WERI-Rb-1 (cell line): ENCODE measurements around the gene FBLN1.

Experiments used
- DNase-seq: peaks from one replicate; pipeline ENCODE4 v3.0.0-alpha.2; 2020
- H3K27ac ChIP-seq: fragments of 250-450 bp; sonication (Bioruptor Pico); 2 replicates; pipeline ENCODE4 v1.5.1; 2020; ENCODE audit warnings: mild to moderate bottlenecking, moderate library complexity
- H3K27me3 ChIP-seq: fragments of 250-450 bp; sonication (Bioruptor Pico); 2 replicates; pipeline ENCODE4 v1.5.1; 2021; ENCODE audit warnings: mild to moderate bottlenecking, low read depth, moderate library complexity; ENCODE audit not compliant: insufficient read depth, severe bottlenecking
- H3K36me3 ChIP-seq: fragments of 250-450 bp; sonication (Bioruptor Pico); 2 replicates; pipeline ENCODE4 v1.5.1; 2020; ENCODE audit warnings: mild to moderate bottlenecking, moderate library complexity
- H3K4me3 ChIP-seq: 2 replicates; pipeline ENCODE4 v1.5.1; 2011; ENCODE audit warnings: low read depth, mild to moderate bottlenecking, control low read depth, low read length
- H3K9me3 ChIP-seq: fragments of 250-450 bp; sonication (Bioruptor Pico); 2 replicates; pipeline ENCODE4 v1.5.1; 2021; ENCODE audit warnings: mild to moderate bottlenecking, moderate library complexity; ENCODE audit not compliant: severe bottlenecking
- CTCF ChIP-seq: IDR thresholded peaks from 2 replicates; pipeline ENCODE4 v1.5.1; 2011; ENCODE audit warnings: low read depth, mild to moderate bottlenecking, control low read depth, inconsistent platforms, low read length

The FBLN1 gene

GRCh38 chr22:45504373-45505341 lies 2.0 kb downstream of the FBLN1 start:
- H3K27ac ChIP-seq, result peak overlapping the region; percentile 87
- peaks cover 8% of the 10 kb centered on the region for H3K36me3 ChIP-seq
- no peak for TF ChIP-seq CTCF
- H3K27me3 ChIP-seq, result no peaks in the 10 kb centered on the region
- H3K9me3 ChIP-seq, result no peaks in the 10 kb centered on the region
- H3K4me3 ChIP-seq, result peak overlapping the region; percentile 80
- DNase-seq, result peak; percentile 77

GRCh38 chr22:45505991-45506747 lies 3.5 kb downstream of the FBLN1 start:
- Histone ChIP-seq H3K27me3 (no peaks in the 10 kb centered on the region), H3K36me3 (peaks cover 8% of the 10 kb centered on the region), H3K9me3 (no peaks in the 10 kb centered on the region), H3K27ac (peak overlapping the region; percentile 87), H3K4me3 (no peak overlapping the region)
- no peak for TF ChIP-seq CTCF
- no peak for DNase-seq

GRCh38 chr22:45506816-45507360 lies 4.2 kb downstream of the FBLN1 start:
- H3K27me3 ChIP-seq, result no peaks in the 10 kb centered on the region
- DNase-seq, result no peak

GRCh38 chr22:45507798-45508197 lies 5.1 kb downstream of the FBLN1 start:
- peaks cover 8% of the 10 kb centered on the region for H3K36me3 ChIP-seq
- H3K9me3 ChIP-seq, result no peaks in the 10 kb centered on the region
- no peak overlapping the region for H3K4me3 ChIP-seq
- no peaks in the 10 kb centered on the region for H3K27me3 ChIP-seq
- no peak overlapping the region for H3K27ac ChIP-seq
- DNase-seq, result no peak
- TF ChIP-seq CTCF, result no peak

More at GRCh38 chr22:45506816-45507360, 4.2 kb downstream of the FBLN1 start:
- no peak overlapping the region for H3K27ac ChIP-seq
- no peaks in the 10 kb centered on the region for H3K9me3 ChIP-seq
- no peak overlapping the region for H3K4me3 ChIP-seq
- TF ChIP-seq CTCF, result no peak
- H3K36me3 ChIP-seq, result peaks cover 8% of the 10 kb centered on the region

GRCh38 chr22:45508814-45509213 lies 6.1 kb downstream of the FBLN1 start:
- H3K27ac ChIP-seq, result no peak overlapping the region
- no peaks in the 10 kb centered on the region for H3K27me3 ChIP-seq
- TF ChIP-seq CTCF, result no peak
- H3K9me3 ChIP-seq, result no peaks in the 10 kb centered on the region
- H3K4me3 ChIP-seq, result no peak overlapping the region
- peaks cover 8% of the 10 kb centered on the region for H3K36me3 ChIP-seq
- DNase-seq, result no peak
